ENCODE data around the gene CDH13.

- no peak for TF ChIP-seq RARB (CRISPR knock-in tag; IDR thresholded peaks at IDR 0.05)
- no peak for TF ChIP-seq PATZ1 (CRISPR knock-in tag; IDR thresholded peaks at IDR 0.05; ENCODE audit: borderline replicate concordance)
- TF ChIP-seq ZNF70 (CRISPR knock-in tag; IDR thresholded peaks at IDR 0.05) = no peak
- no peak for TF ChIP-seq GLIS3 (CRISPR knock-in tag; IDR thresholded peaks at IDR 0.05)
- no peak for TF ChIP-seq CREB5 (CRISPR knock-in tag; IDR thresholded peaks at IDR 0.05; ENCODE audit: low read depth)
These were observed 680.8 kb downstream of the CDH13 start for GRCh38 chr16:83307594-83307992.

Measured in SK-N-SH treated with all-trans-retinoic acid at 6 μM for 48 hours (cell line).